CD4-positive, alpha-beta T cell (primary cell): ENCODE data around the gene ATG5. TPM values are rescaled to one million over a fixed set of nuclear protein-coding genes. Genes with fewer than 3 reads are reported as not detected.

Source experiments
- ATAC-seq: fragments of 200-7000 bp; cut with Tn5 transposase; one replicate; pipeline ENCODE4 v1.10.0; 2022; ENCODE audit warnings: mild to moderate bottlenecking; ENCODE audit not compliant: poor library complexity
- CTCF ChIA-PET: fragments of 350-600 bp; sonication (Branson Sonifier 250); formaldehyde crosslinking; loops from one replicate; lab custom pipeline; 2021; ENCODE audit warnings: antibody characterized with exemption, inconsistent platforms; lab: Charles Lee
- POLR2A ChIA-PET: fragments of 350-600 bp; sonication (Branson Sonifier 250); formaldehyde crosslinking; loops from one replicate; lab custom pipeline; 2021; ENCODE audit warnings: antibody characterized with exemption, inconsistent platforms; lab: Charles Lee
- DNase-seq, 14 experiments: peaks; one replicate each; pipeline ENCODE4 v3.0.0-alpha.2; 2013 to 2020; ENCODE audit warnings: mixed read lengths in 2 of 14
- H3K27ac ChIP-seq, 2 donors: one replicate each; pipeline versions ENCODE4 v1.5.1 to v1.7.0; 2013; ENCODE audit warnings: low read length in 2 of 2, low read depth in 1 of 2, mild to moderate bottlenecking in 1 of 2
- H3K27me3 ChIP-seq, 2 experiments: 1 replicate in 1 of 2; 2 replicates in 1 of 2; pipeline versions ENCODE4 v1.6.1 to v1.7.0; 2013; ENCODE audit warnings: low read length in 2 of 2, control low read depth in 1 of 2, mild to moderate bottlenecking in 1 of 2, moderate library complexity in 1 of 2; ENCODE audit not compliant: insufficient read depth in 2 of 2, control insufficient read depth in 1 of 2
- H3K36me3 ChIP-seq: one replicate; pipeline ENCODE4 v1.6.1; 2013; ENCODE audit warnings: low read length, control low read depth; ENCODE audit not compliant: insufficient read depth
- H3K4me1 ChIP-seq: one replicate; pipeline ENCODE4 v1.6.1; 2013; ENCODE audit warnings: low read length, control low read depth; ENCODE audit not compliant: insufficient read depth
- H3K4me3 ChIP-seq: one replicate; pipeline ENCODE4 v1.5.1; 2013; ENCODE audit warnings: mild to moderate bottlenecking, low read length, moderate library complexity
- H3K9me3 ChIP-seq, 2 experiments: 1 replicate in 1 of 2; 2 replicates in 1 of 2; pipeline versions ENCODE4 v1.6.1 to v1.7.0; 2013; ENCODE audit warnings: low read length in 2 of 2, mild to moderate bottlenecking in 2 of 2, control low read depth in 1 of 2, moderate library complexity in 1 of 2; ENCODE audit not compliant: control insufficient read depth in 1 of 2, insufficient read depth in 1 of 2
- H3K27ac Mint-ChIP-seq: one replicate; pipeline ENCODE4 v1.8.0; 2020; ENCODE audit warnings: mixed read lengths
- H3K27me3 Mint-ChIP-seq: one replicate; pipeline ENCODE4 v1.8.0; 2021; ENCODE audit warnings: mixed read lengths
- H3K36me3 Mint-ChIP-seq: one replicate; pipeline ENCODE4 v1.8.0; 2021; ENCODE audit warnings: low read depth, mixed read lengths
- H3K4me1 Mint-ChIP-seq: one replicate; pipeline ENCODE4 v1.8.0; 2021; ENCODE audit warnings: low read depth, mixed read lengths
- H3K4me3 Mint-ChIP-seq: one replicate; pipeline ENCODE4 v1.8.0; 2020; ENCODE audit warnings: mild to moderate bottlenecking, mixed read lengths
- H3K9me3 Mint-ChIP-seq: one replicate; pipeline ENCODE4 v1.8.0; 2020; ENCODE audit warnings: mixed read lengths
- intact Hi-C, 2 experiments: fragments of 100-400 bp; cut with DNase I in 1 of 2; cut with micrococcal nuclease in 1 of 2; formaldehyde crosslinking; loops; one replicate each; pipeline versions ENCODE4 v1.15.1 to v1.9.0; 2023 to 2025; cut with DNase I, micrococcal nuclease
- total RNA-seq, 174 experiments: library from RNA in 2 of 174; stranded (reverse) in 2 of 174; gene quantifications; one replicate each; pipeline ENCODE4 v1.2.3 and lab custom pipeline; 2021 to 2026
- TF ChIP-seq, protein P1 (sequence below): fragments of 200-600 bp; IDR thresholded peaks from one replicate; pipeline ENCODE4 v1.8.0; 2022; ENCODE audit warnings: antibody characterized with exemption, mild to moderate bottlenecking

ATG5 gene
- total RNA-seq, 2 experiments from 2014 or later = 19.4 to 23.2 TPM

DNA sequence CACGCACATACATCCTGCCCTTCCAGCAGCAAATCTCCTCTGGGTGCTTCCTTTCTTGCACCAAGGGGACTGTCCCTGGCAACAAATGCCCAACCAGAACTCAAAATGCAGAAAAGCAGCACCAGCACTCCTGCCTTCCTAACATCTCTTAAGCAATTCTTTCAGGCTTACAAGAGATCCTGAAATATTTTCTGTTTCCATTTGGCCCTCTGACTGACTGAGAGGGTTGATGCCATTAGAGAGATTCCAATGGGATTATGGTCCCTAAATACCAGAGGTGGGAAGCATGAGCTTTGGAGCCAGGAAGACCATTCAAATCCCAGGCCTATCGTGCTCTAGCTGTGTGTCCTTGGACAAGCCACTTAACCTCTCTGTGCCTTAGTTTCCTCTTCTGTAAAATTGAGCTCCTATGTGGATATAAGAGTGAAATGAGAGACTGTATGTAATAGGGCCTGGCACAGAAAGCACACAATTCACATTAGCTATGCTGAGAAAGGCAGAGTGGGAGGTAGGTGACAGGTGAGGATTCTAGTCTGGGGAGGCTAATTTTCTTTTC lies 182.6 kb downstream of the ATG5 start:
- Mint-ChIP-seq H3K27me3 (no peaks in the 10 kb centered on the region), H3K4me3 (no peak overlapping the region), H3K4me1 (peaks cover 48% of the 10 kb centered on the region), H3K36me3 (no peaks in the 10 kb centered on the region), H3K9me3 (no peaks in the 10 kb centered on the region), H3K27ac (no peak overlapping the region)
- peak in 1 of 14 experiments; percentile 15 for DNase-seq
- TF ChIP-seq, protein P1, sequence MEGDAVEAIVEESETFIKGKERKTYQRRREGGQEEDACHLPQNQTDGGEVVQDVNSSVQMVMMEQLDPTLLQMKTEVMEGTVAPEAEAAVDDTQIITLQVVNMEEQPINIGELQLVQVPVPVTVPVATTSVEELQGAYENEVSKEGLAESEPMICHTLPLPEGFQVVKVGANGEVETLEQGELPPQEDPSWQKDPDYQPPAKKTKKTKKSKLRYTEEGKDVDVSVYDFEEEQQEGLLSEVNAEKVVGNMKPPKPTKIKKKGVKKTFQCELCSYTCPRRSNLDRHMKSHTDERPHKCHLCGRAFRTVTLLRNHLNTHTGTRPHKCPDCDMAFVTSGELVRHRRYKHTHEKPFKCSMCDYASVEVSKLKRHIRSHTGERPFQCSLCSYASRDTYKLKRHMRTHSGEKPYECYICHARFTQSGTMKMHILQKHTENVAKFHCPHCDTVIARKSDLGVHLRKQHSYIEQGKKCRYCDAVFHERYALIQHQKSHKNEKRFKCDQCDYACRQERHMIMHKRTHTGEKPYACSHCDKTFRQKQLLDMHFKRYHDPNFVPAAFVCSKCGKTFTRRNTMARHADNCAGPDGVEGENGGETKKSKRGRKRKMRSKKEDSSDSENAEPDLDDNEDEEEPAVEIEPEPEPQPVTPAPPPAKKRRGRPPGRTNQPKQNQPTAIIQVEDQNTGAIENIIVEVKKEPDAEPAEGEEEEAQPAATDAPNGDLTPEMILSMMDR = no peak
- Histone ChIP-seq H3K36me3 (no peaks in the 10 kb centered on the region), H3K4me1 (peaks cover 47% of the 10 kb centered on the region), H3K4me3 (no peak overlapping the region), H3K9me3 (no peaks in the 10 kb centered on the region), H3K27me3 (no peaks in the 10 kb centered on the region), H3K27ac (no peak overlapping the region)
- ChIA-PET POLR2A (interaction anchor here (1.6 to 2.1 kb wide), 2 partner anchors 44 to 151 kb away, joined by 7 to 13 read pairs; no protein-coding TSS in a partner anchor), CTCF (interaction anchor here (2.2 kb wide), 1 partner anchor 150 kb away, joined by 5 read pairs; no protein-coding TSS in a partner anchor)
- no peak for ATAC-seq
- intact Hi-C loops = no loop called here

DNA sequence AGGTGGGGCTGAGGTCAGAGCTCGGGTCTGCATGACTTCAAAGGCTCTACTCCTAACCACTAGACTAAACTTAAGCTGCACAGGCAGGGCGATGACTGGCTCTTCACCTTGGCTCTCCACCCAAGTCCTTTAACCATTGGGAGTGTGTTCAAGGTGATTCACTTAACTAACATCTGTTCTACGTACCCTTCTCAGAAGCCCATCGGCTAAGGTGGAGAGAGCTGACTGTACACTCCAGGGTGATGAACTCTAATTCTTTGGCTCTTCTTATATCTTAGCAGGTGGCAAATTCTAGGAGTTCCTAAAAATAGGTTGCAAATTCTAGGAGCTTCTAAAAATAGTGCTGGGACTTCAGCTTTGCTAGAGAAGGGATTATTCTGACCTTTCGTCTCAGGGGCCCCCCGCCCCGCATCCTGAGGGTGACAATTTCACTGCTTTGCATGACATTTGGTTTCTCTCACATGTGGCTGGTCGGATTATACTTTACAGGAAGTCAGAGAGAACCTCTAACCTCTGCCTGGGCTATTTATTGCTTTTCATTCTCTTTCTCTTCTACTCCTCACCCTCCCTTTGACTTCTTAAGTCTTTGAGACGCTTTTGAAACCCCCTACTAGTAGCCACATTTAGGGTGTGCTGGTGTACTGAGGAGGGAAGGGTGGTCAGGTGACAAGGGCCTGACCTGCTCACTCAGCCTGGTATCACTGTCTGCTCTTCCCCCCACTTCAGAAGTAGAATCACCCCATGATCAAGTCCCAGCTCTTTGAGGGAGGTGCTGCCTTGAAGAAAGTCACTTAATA lies 183.9 kb downstream of the ATG5 start:
- H3K27ac Mint-ChIP-seq = peak overlapping the region; percentile 56
- ChIA-PET POLR2A (interaction anchor here (1.0 to 2.1 kb wide), 7 partner anchors 11 to 150 kb away, joined by 4 to 13 read pairs (median 6); no protein-coding TSS in a partner anchor), CTCF (interaction anchor here (1.0 to 2.2 kb wide), 3 partner anchors 9 to 149 kb away, joined by 3 to 5 read pairs (median 3); no protein-coding TSS in a partner anchor)
- H3K9me3 Mint-ChIP-seq = no peaks in the 10 kb centered on the region
- Histone ChIP-seq H3K4me3 (no peak overlapping the region), H3K36me3 (no peaks in the 10 kb centered on the region), H3K9me3 (no peaks in the 10 kb centered on the region), H3K27me3 (no peaks in the 10 kb centered on the region), H3K4me1 (peaks cover 47% of the 10 kb centered on the region), H3K27ac (peak overlapping the region in 1 of 2 donors; percentile 29)
- H3K4me1 Mint-ChIP-seq = peaks cover 47% of the 10 kb centered on the region
- intact Hi-C loops = no loop called here
- H3K4me3 Mint-ChIP-seq = peak overlapping the region; percentile 5
- ATAC-seq (peak; percentile 55), DNase-seq (peak in 4 of 14 experiments; percentile 37 to 72 (median 50))
- TF ChIP-seq, protein P1 = no peak
- no peaks in the 10 kb centered on the region for H3K27me3 Mint-ChIP-seq
- H3K36me3 Mint-ChIP-seq = no peaks in the 10 kb centered on the region

DNA sequence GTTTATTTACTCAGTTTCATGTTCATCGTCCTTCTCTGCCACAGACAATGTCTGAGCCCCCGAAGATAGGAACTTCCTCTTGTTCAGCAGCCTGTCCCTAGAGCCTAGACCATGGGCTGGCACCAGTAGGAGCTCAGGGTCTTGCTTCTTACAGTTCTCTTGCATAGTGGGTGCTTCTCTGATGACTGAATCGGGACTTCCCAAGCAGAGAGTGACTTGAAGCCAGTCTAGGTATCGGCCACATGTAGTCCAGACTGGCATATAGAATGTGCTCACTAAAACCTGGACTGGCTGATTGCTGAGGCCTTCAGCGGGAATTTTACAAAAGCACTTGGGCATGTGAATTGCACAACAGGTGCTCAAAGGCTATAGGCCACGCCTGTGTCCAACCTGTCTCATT lies 187.4 kb downstream of the ATG5 start:
- Histone ChIP-seq H3K36me3 (no peaks in the 10 kb centered on the region), H3K4me3 (no peak overlapping the region), H3K27me3 (no peaks in the 10 kb centered on the region), H3K27ac (no peak overlapping the region), H3K9me3 (no peaks in the 10 kb centered on the region), H3K4me1 (peaks cover 27% of the 10 kb centered on the region)
- no peaks in the 10 kb centered on the region for H3K36me3 Mint-ChIP-seq
- H3K27me3 Mint-ChIP-seq = no peaks in the 10 kb centered on the region
- ChIA-PET CTCF (interaction anchor here (1.1 kb wide), 1 partner anchor 20 kb away, joined by 3 read pairs; no protein-coding TSS in a partner anchor), POLR2A (no interaction called here)
- intact Hi-C loops = no loop called here
- no peak overlapping the region for H3K27ac Mint-ChIP-seq
- no peak for ATAC-seq
- H3K9me3 Mint-ChIP-seq = no peaks in the 10 kb centered on the region
- no peak overlapping the region for H3K4me3 Mint-ChIP-seq
- TF ChIP-seq, protein P1 = no peak
- no peak for DNase-seq
- H3K4me1 Mint-ChIP-seq = peaks cover 27% of the 10 kb centered on the region
